Activated T-helper 2 cell treated with anti-CD3 and anti-CD28 coated beads, Interferon-gamma antibody, Interleukin-2, Interleukin-4, amounts not matched to agents 10 μg/mL and 5 μg/mL and 100 μg/mL, durations not matched to agents 14 hours and 24 hours and 36 hours (primary cell): ENCODE data around the gene RC3H1. TPM values are rescaled to one million over a fixed set of nuclear protein-coding genes. Genes with fewer than 3 reads are reported as not detected.

Experiments
- DNase-seq: peaks from one replicate; pipeline ENCODE4 v3.0.0; 2021; ENCODE audit warnings: low spot score
- H3K27ac Mint-ChIP-seq: one replicate; pipeline ENCODE4 v1.8.0; 2021; ENCODE audit warnings: mixed read lengths
- H3K27me3 Mint-ChIP-seq: one replicate; pipeline ENCODE4 v1.8.0; 2021; ENCODE audit warnings: low read depth, mixed read lengths
- H3K36me3 Mint-ChIP-seq: one replicate; pipeline ENCODE4 v1.8.0; 2021; ENCODE audit warnings: low read depth, mixed read lengths
- H3K4me1 Mint-ChIP-seq: one replicate; pipeline ENCODE4 v1.8.0; 2021; ENCODE audit warnings: low read depth, mixed read lengths
- H3K4me3 Mint-ChIP-seq: one replicate; pipeline ENCODE4 v1.8.0; 2021; ENCODE audit warnings: low read depth, mild to moderate bottlenecking, moderate library complexity, mixed read lengths
- H3K9me3 Mint-ChIP-seq: one replicate; pipeline ENCODE4 v1.8.0; 2021; ENCODE audit warnings: mixed read lengths
- intact Hi-C: fragments of 100-400 bp; cut with micrococcal nuclease; formaldehyde crosslinking; loops from one replicate; pipeline ENCODE4 v1.15.1; 2023
- total RNA-seq: library from RNA; stranded (reverse); gene quantifications from 2 replicates; pipeline ENCODE4 v1.2.3, GENCODE V29; 2022

RC3H1 gene
- total RNA-seq, 1 donor from 2014 or later, result 33.5 TPM

- Mint-ChIP-seq H3K27me3 (no peaks in the 10 kb centered on the region), H3K36me3 (peaks cover 13% of the 10 kb centered on the region), H3K4me1 (no peaks in the 10 kb centered on the region), H3K9me3 (no peaks in the 10 kb centered on the region), H3K27ac (no peak overlapping the region), H3K4me3 (no peak overlapping the region)
- intact Hi-C loops, result no loop called here
- no peak for DNase-seq
These were observed 128.5 kb downstream of the RC3H1 start for GRCh38 chr1:173893611-173894010.

GRCh38 chr1:173889885-173890284, 132.3 kb downstream of the RC3H1 start:
- Mint-ChIP-seq H3K9me3 (no peaks in the 10 kb centered on the region), H3K36me3 (peaks cover 31% of the 10 kb centered on the region), H3K27me3 (no peaks in the 10 kb centered on the region), H3K4me1 (peaks cover 11% of the 10 kb centered on the region), H3K4me3 (no peak overlapping the region), H3K27ac (no peak overlapping the region)
- intact Hi-C loops, result no loop called here
- no peak for DNase-seq

- Mint-ChIP-seq H3K9me3 (no peaks in the 10 kb centered on the region), H3K27ac (no peak overlapping the region), H3K36me3 (peaks cover 31% of the 10 kb centered on the region), H3K4me3 (no peak overlapping the region), H3K27me3 (no peaks in the 10 kb centered on the region), H3K4me1 (peaks cover 11% of the 10 kb centered on the region)
- intact Hi-C loops, result no loop called here
- DNase-seq, result no peak
These were observed 133.4 kb downstream of the RC3H1 start for GRCh38 chr1:173888749-173889148.

GRCh38 chr1:173887627-173888026, 134.5 kb downstream of the RC3H1 start:
- Mint-ChIP-seq H3K27ac (no peak overlapping the region), H3K4me1 (peaks cover 11% of the 10 kb centered on the region), H3K4me3 (no peak overlapping the region), H3K36me3 (peaks cover 31% of the 10 kb centered on the region), H3K9me3 (no peaks in the 10 kb centered on the region), H3K27me3 (no peaks in the 10 kb centered on the region)
- DNase-seq, result no peak
- intact Hi-C loops, result no loop called here

GRCh38 chr1:173886746-173887611, 135.2 kb downstream of the RC3H1 start:
- peaks cover 11% of the 10 kb centered on the region for H3K4me1 Mint-ChIP-seq
- intact Hi-C loops, result no loop called here

GRCh38 chr1:173884701-173885100, 137.5 kb downstream of the RC3H1 start:
- H3K27ac Mint-ChIP-seq, result no peak overlapping the region
- no peaks in the 10 kb centered on the region for H3K27me3 Mint-ChIP-seq
- peaks cover 28% of the 10 kb centered on the region for H3K36me3 Mint-ChIP-seq
- H3K4me3 Mint-ChIP-seq, result no peak overlapping the region
- H3K9me3 Mint-ChIP-seq, result no peaks in the 10 kb centered on the region
- intact Hi-C loops, result no loop called here
- no peak for DNase-seq
- peaks cover 11% of the 10 kb centered on the region for H3K4me1 Mint-ChIP-seq

More at GRCh38 chr1:173886746-173887611, 135.2 kb downstream of the RC3H1 start:
- Mint-ChIP-seq H3K27ac (no peak overlapping the region), H3K36me3 (peaks cover 27% of the 10 kb centered on the region), H3K27me3 (no peaks in the 10 kb centered on the region), H3K4me3 (no peak overlapping the region), H3K9me3 (no peaks in the 10 kb centered on the region)
- DNase-seq, result no peak

Other genes starting within 250 kb of the RC3H1 start
- 49.7 and 49.9 TPM in 2 replicates for gene DARS2, start 197.7 kb downstream of the RC3H1 start, total RNA-seq
- 26.1 and 26.2 TPM in 2 replicates for gene CENPL, start 197.5 kb downstream of the RC3H1 start, total RNA-seq
- 650 and 661 TPM in 2 replicates for gene GAS5, start 154.4 kb downstream of the RC3H1 start, total RNA-seq
- gene ZBTB37, start 154.0 kb downstream of the RC3H1 start, total RNA-seq, result 8.7 and 8.8 TPM in 2 replicates
- gene SERPINC1, start 105.0 kb downstream of the RC3H1 start, total RNA-seq, result 0.16 TPM in 1 of 2 replicates, not detected in the other
- 28.8 and 31.5 TPM in 2 replicates for gene RABGAP1L, start 137.2 kb upstream of the RC3H1 start, total RNA-seq